Common myeloid progenitor, CD34-positive (primary cell): Measurements from ENCODE around the gene MYOG.

ENCODE experiments used
- CTCF ChIA-PET: fragments of 350-600 bp; sonication (Branson Sonifier 250); formaldehyde crosslinking; loops from one replicate; lab custom pipeline; 2021; ENCODE audit warnings: antibody characterized with exemption; lab: Charles Lee
- POLR2A ChIA-PET: fragments of 350-600 bp; sonication (Branson Sonifier 250); formaldehyde crosslinking; loops from one replicate; lab custom pipeline; 2021; ENCODE audit warnings: antibody characterized with exemption; lab: Charles Lee
- DNase-seq, 3 donors: peaks; one replicate each; pipeline versions ENCODE4 v3.0.0 to v3.0.0-alpha.2; 2013
- H3K27ac ChIP-seq, 2 experiments: 1 replicate in 1 of 2; 2 replicates in 1 of 2; pipeline ENCODE4 v1.7.0; 2013; ENCODE audit warnings: inconsistent platforms in 2 of 2, low read length in 2 of 2, mild to moderate bottlenecking in 2 of 2, low read depth in 1 of 2, moderate library complexity in 1 of 2; ENCODE audit not compliant: severe bottlenecking in 2 of 2, insufficient read depth in 1 of 2, poor library complexity in 1 of 2
- H3K27me3 ChIP-seq, 5 experiments: replicated peaks in 2 of 5; 1 replicate in 3 of 5; 2 replicates in 2 of 5; pipeline versions ENCODE4 v1.6.1 to v1.7.0; 2013; ENCODE audit warnings: low read length in 4 of 5, mild to moderate bottlenecking in 2 of 5, moderate library complexity in 2 of 5, inconsistent platforms in 1 of 5; ENCODE audit not compliant: insufficient read depth in 5 of 5, control insufficient read depth in 4 of 5
- H3K36me3 ChIP-seq, 4 experiments: 1 replicate in 2 of 4; 2 replicates in 2 of 4; pipeline versions ENCODE4 v1.6.1 to v1.7.0; 2013; ENCODE audit warnings: low read length in 3 of 4, control low read depth in 1 of 4, mild to moderate bottlenecking in 1 of 4; ENCODE audit not compliant: control insufficient read depth in 4 of 4, insufficient read depth in 4 of 4
- H3K4me1 ChIP-seq, 4 experiments: 1 replicate in 3 of 4; 2 replicates in 1 of 4; pipeline versions ENCODE4 v1.6.1 to v1.7.1; 2013; ENCODE audit warnings: low read length in 3 of 4, mild to moderate bottlenecking in 3 of 4, control low read depth in 1 of 4, inconsistent platforms in 1 of 4, moderate library complexity in 1 of 4; ENCODE audit not compliant: control insufficient read depth in 4 of 4, insufficient read depth in 4 of 4; ENCODE audit errors: control extremely low read depth in 1 of 4
- H3K4me3 ChIP-seq, 7 experiments: 1 replicate in 4 of 7; 2 replicates in 3 of 7; pipeline versions ENCODE4 v1.5.1 to v1.7.0; 2013; ENCODE audit warnings: mild to moderate bottlenecking in 7 of 7, low read length in 6 of 7, moderate library complexity in 6 of 7, inconsistent platforms in 2 of 7, low read depth in 2 of 7, control low read depth in 1 of 7; ENCODE audit not compliant: insufficient read depth in 4 of 7, control insufficient read depth in 1 of 7; ENCODE audit errors: extremely low read depth in 1 of 7
- H3K9me3 ChIP-seq, 5 experiments: 1 replicate in 4 of 5; 2 replicates in 1 of 5; pipeline versions ENCODE4 v1.6.1 to v1.7.1; 2013; ENCODE audit warnings: low read length in 4 of 5, mild to moderate bottlenecking in 2 of 5, inconsistent platforms in 1 of 5, low read depth in 1 of 5, moderate library complexity in 1 of 5; ENCODE audit not compliant: control insufficient read depth in 4 of 5, insufficient read depth in 2 of 5; ENCODE audit errors: control extremely low read depth in 1 of 5
- WGBS: methylation state at CpG from one replicate; pipeline ENCODE4 v1.1.5; 2013; ENCODE audit not compliant: insufficient coverage; 5-methylcytosine and 5-hydroxymethylcytosine counted together

MYOG gene

GRCh38 chr1:203103829-203104495 is 18.1 kb upstream of the MYOG start:
- 87% methylated on average over 5 of the region's 6 CpGs for WGBS
- Histone ChIP-seq H3K27ac (no peak overlapping the region), H3K4me1 (peaks cover 0 to 2% (median 0%) of the 10 kb centered on the region in 4 experiments), H3K4me3 (no peak overlapping the region), H3K36me3 (no peaks in the 10 kb centered on the region), H3K27me3 (peaks cover 0 to 5% (median 4%) of the 10 kb centered on the region in 5 experiments), H3K9me3 (peaks cover 0 to 8% (median 3%) of the 10 kb centered on the region in 5 experiments)
- POLR2A ChIA-PET = interaction anchor here (0.6 kb wide), 1 partner anchor 285 kb away, joined by 3 read pairs; no protein-coding TSS in a partner anchor
- DNase-seq = no peak
- CTCF ChIA-PET = interaction anchor here (1.0 to 2.9 kb wide), 3 partner anchors 14 to 68 kb away, joined by 3 to 13 read pairs (median 3); no protein-coding TSS in a partner anchor

DNA sequence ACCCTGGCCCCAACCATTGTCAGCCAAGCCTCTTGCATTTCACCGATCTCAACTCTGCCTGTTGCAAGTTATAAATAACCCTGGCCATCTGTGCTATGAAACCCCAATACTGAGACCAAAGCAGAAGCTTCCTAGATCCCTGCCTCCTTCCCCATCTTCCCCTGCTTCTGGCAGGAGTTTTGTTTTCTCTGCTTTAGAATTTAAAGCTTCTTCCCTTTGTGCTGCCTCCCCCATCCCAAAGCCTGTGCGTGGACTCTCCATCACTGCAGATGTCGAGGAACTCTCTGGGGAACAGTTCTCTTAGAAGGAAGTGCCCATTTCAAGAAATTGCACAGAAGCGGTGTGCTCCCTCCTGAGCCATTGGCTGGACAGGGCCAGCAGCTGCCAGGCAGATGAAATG is 17.4 kb upstream of the MYOG start:
- Histone ChIP-seq H3K27me3 (peaks cover 0 to 4% (median under 1%) of the 10 kb centered on the region in 5 experiments), H3K36me3 (no peaks in the 10 kb centered on the region), H3K27ac (no peak overlapping the region), H3K9me3 (peaks cover 0 to 8% (median 3%) of the 10 kb centered on the region in 5 experiments), H3K4me3 (no peak overlapping the region), H3K4me1 (peaks cover 0 to 2% (median 0%) of the 10 kb centered on the region in 4 experiments)
- WGBS = 90% methylated on average over 4 of the region's 4 CpGs
- DNase-seq = no peak
- POLR2A ChIA-PET = no interaction called here
- CTCF ChIA-PET = interaction anchor here (1.0 to 2.9 kb wide), 4 partner anchors 10 to 69 kb away, joined by 3 to 13 read pairs (median 3); no protein-coding TSS in a partner anchor

DNA sequence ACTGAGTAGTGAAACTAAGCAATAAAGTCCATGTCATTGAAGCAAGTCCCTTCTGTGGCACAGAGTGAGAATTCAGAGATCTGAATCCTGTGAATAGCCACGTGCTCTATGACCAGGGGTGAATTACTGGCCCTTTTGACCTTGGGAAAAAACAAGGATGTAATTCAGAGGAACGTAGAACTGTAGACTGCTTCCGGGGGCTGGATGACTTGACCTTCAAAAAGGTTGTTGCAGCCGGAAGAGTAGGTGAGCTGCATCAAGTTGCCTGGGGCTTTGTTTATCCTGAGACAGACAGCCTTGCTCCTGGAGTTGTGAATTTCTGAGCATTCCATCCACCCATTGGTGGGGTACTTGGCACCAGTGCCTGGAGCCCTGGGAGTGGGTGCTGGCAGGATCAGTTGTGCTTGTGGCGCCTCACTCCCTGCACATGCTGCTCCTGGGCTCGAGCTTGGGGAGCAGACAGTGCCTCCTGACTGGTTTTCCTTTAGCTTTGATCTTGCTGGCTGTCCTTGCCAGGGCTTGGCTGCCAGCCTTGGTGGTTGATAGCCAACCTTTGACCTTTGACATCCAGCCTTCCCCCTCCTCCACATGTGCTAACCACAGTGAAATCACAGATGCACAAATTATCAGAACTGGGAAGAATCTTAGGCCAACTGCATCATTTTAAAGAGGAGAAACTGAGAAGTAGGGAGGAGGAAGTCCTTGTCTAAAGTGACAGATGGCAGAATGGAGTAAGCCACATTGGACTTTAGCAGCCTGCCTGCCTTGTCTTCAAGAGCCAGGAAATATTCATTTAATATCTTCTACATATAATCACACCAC is 16.2 kb upstream of the MYOG start:
- H3K9me3 ChIP-seq = peaks cover 0 to 12% (median 3%) of the 10 kb centered on the region in 5 experiments
- H3K4me1 ChIP-seq = peaks cover 0 to 2% (median 0%) of the 10 kb centered on the region in 4 experiments
- no peak overlapping the region for H3K4me3 ChIP-seq
- POLR2A ChIA-PET = no interaction called here
- H3K27me3 ChIP-seq = peaks cover 0 to 4% (median 0%) of the 10 kb centered on the region in 5 experiments
- CTCF ChIA-PET = interaction anchor here (1.0 to 2.9 kb wide), 3 partner anchors 11 to 35 kb away, joined by 3 to 13 read pairs (median 4); no protein-coding TSS in a partner anchor
- H3K36me3 ChIP-seq = no peaks in the 10 kb centered on the region
- peak in 1 of 3 donors; percentile 9 for DNase-seq
- WGBS = 89% methylated on average over 6 of the region's 6 CpGs
- H3K27ac ChIP-seq = no peak overlapping the region

DNA sequence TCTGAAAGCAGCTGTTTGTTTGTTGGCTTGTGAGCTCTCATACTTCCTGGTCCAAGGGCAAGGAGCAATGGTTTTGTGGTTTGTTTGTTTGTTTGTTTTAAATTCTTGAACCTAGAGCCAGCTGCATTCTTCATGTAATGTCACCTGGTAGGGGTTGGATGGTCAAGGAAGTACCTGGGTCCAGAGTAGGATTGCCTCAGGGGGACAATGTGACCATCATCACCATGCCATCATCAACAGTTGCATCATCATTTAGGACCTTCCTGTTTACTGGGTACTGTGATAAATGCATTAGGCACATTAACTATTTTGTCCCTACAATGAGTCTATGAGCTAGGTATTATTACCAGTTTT is 14.7 kb upstream of the MYOG start:
- H3K27ac ChIP-seq = no peak overlapping the region
- POLR2A ChIA-PET = no interaction called here

DNA sequence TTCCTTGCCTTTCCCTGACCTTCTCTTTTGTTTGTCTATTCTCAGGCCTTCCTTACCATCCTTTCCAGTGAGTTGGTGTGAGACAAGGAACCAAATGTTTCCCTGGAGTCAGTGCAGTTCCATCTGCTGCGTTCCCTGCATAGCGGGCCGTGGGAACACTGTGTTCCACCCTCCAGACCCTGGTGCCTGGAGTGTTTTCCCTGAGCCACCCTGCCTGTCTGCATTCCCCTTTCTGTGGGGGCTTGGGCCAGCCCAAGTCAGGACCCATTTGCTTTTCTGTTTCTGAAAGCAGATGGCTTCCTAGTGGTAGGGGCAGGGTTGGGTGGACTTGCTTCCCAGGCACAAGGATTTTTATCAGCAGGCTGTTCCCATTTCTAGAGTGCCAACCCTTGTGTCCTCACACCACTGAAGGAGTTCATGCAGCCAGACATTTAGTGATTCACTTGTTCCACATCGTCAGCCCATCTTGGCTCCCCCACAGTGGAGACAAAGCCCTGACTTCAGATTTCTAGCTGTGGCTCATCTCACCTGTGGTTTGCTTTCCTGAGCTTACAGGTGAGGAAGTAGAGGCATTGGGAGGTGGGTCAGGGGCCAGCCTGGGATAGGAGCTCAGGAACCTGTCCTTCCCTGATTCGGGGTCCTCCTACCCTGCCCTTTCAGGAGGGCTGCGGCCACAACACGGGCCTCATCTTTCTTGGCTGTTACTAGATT is 14.1 kb upstream of the MYOG start:
- CTCF ChIA-PET = interaction anchor here (1.0 to 3.1 kb wide), 5 partner anchors 8 to 71 kb away, joined by 3 to 7 read pairs (median 3); no protein-coding TSS in a partner anchor
- WGBS = 97% methylated on average over 5 of the region's 7 CpGs

More for the DNA sequence above, 14.7 kb upstream of the MYOG start:
- Histone ChIP-seq H3K4me1 (peaks cover 0 to 2% (median 0%) of the 10 kb centered on the region in 4 experiments), H3K27me3 (peaks cover 0 to 8% (median 0%) of the 10 kb centered on the region in 5 experiments), H3K36me3 (no peaks in the 10 kb centered on the region), H3K9me3 (peaks cover 0 to 22% (median 3%) of the 10 kb centered on the region in 5 experiments), H3K4me3 (no peak overlapping the region)
- CTCF ChIA-PET = interaction anchor here (0.9 to 3.1 kb wide), 7 partner anchors 8 to 117 kb away, joined by 3 to 7 read pairs (median 3); no protein-coding TSS in a partner anchor
- DNase-seq = no peak

GRCh38 chr1:203098914-203099520 is 13.2 kb upstream of the MYOG start:
- ChIA-PET POLR2A (interaction anchor here (0.6 to 0.7 kb wide), 2 partner anchors 20 to 117 kb away, joined by 3 read pairs; no protein-coding TSS in a partner anchor), CTCF (interaction anchor here (0.5 to 3.1 kb wide), 8 partner anchors 12 to 282 kb away, joined by 3 to 7 read pairs (median 4); no protein-coding TSS in a partner anchor)
- H3K36me3 ChIP-seq = no peaks in the 10 kb centered on the region
- H3K27ac ChIP-seq = no peak overlapping the region
- peaks cover 0 to 2% (median 0%) of the 10 kb centered on the region in 4 experiments for H3K4me1 ChIP-seq
- peaks cover 0 to 8% (median 0%) of the 10 kb centered on the region in 5 experiments for H3K27me3 ChIP-seq
- DNase-seq = no peak
- 97% methylated on average over 6 of the region's 8 CpGs for WGBS
- H3K4me3 ChIP-seq = no peak overlapping the region
- peaks cover 2 to 28% (median 7%) of the 10 kb centered on the region in 5 experiments for H3K9me3 ChIP-seq

More for the DNA sequence above, 14.1 kb upstream of the MYOG start:
- DNase-seq = no peak
- H3K36me3 ChIP-seq = no peaks in the 10 kb centered on the region
- no peak overlapping the region for H3K4me3 ChIP-seq
- POLR2A ChIA-PET = interaction anchor here (0.6 kb wide), 1 partner anchor 21 kb away, joined by 3 read pairs; no protein-coding TSS in a partner anchor
- no peak overlapping the region for H3K27ac ChIP-seq
- H3K27me3 ChIP-seq = peaks cover 0 to 8% (median 0%) of the 10 kb centered on the region in 5 experiments
- peaks cover 0 to 2% (median 0%) of the 10 kb centered on the region in 4 experiments for H3K4me1 ChIP-seq
- peaks cover 1 to 23% (median 4%) of the 10 kb centered on the region in 5 experiments for H3K9me3 ChIP-seq
